ENCODE data around the gene ACOXL.

ACOXL gene

GRCh38 chr2:110843496-110843895 lies 111.1 kb downstream of the ACOXL start:
- Histone ChIP-seq H3K27ac (ENCODE audit: extremely low read depth, low read depth, low read length) (no peak overlapping the region), H3K4me1 (ENCODE audit: control insufficient read depth, insufficient read depth, low read length) (peaks cover 10% of the 10 kb centered on the region), H3K9me3 (ENCODE audit: control insufficient read depth, insufficient read depth, low read depth, low read length) (no peaks in the 10 kb centered on the region), H3K4me3 (ENCODE audit: low read depth, low read length) (no peak overlapping the region), H3K36me3 (ENCODE audit: control insufficient read depth in 2 of 2, insufficient read depth in 1 of 2, low read length in 2 of 2) (no peaks in the 10 kb centered on the region)
- ChIA-PET POLR2A (no interaction called here), CTCF (no interaction called here)
- peak; percentile 34; the same call in 1 of the 2 replicates for TF ChIP-seq ZIC2 (tag by site-specific recombination; IDR thresholded peaks at IDR 0.05)
- no peak for TF ChIP-seq ZNF76 (tag by site-specific recombination; IDR thresholded peaks at IDR 0.05; ENCODE audit: borderline replicate concordance, low read depth)
- TF ChIP-seq ZSCAN5A (tag by site-specific recombination; IDR thresholded peaks at IDR 0.05): no peak
- TF ChIP-seq GLIS1 (tag by site-specific recombination; IDR thresholded peaks at IDR 0.05): peak; percentile 23; the same call in 1 of the 2 replicates

GRCh38 chr2:110843959-110844510 lies 111.7 kb downstream of the ACOXL start:
- TF ChIP-seq ZNF600 (tag by site-specific recombination; IDR thresholded peaks at IDR 0.05) (no peak), ZNF48 (tag by site-specific recombination; IDR thresholded peaks at IDR 0.05) (no peak), ZNF16 (tag by site-specific recombination; IDR thresholded peaks at IDR 0.05; ENCODE audit: low read depth) (no peak), KLF1 (tag by site-specific recombination; IDR thresholded peaks at IDR 0.05) (no peak), IKZF3 (tag by site-specific recombination; IDR thresholded peaks at IDR 0.05) (no peak)
- H3K27ac ChIP-seq (ENCODE audit: extremely low read depth, low read depth, low read length): no peak overlapping the region
- H3K9me3 ChIP-seq (ENCODE audit: control insufficient read depth, insufficient read depth, low read depth, low read length): no peaks in the 10 kb centered on the region
- ChIA-PET CTCF (no interaction called here), POLR2A (no interaction called here)
- H3K4me3 ChIP-seq (ENCODE audit: low read depth, low read length): no peak overlapping the region
- H3K36me3 ChIP-seq (ENCODE audit: control insufficient read depth in 2 of 2, insufficient read depth in 1 of 2, low read length in 2 of 2): no peaks in the 10 kb centered on the region
- H3K4me1 ChIP-seq (ENCODE audit: control insufficient read depth, insufficient read depth, low read length): peaks cover 4% of the 10 kb centered on the region

- ChIA-PET CTCF (no interaction called here), POLR2A (no interaction called here)
- H3K4me3 ChIP-seq (ENCODE audit: low read depth, low read length): no peak overlapping the region
- no peak overlapping the region for H3K27ac ChIP-seq (ENCODE audit: extremely low read depth, low read depth, low read length)
- TF ChIP-seq SCRT2 (tag by site-specific recombination; IDR thresholded peaks at IDR 0.05) (no peak), REST (tag by site-specific recombination; IDR thresholded peaks at IDR 0.05) (no peak), ZNF366 (tag by site-specific recombination; conservative IDR thresholded peaks at IDR 0.05) (no peak), ZNF513 (tag by site-specific recombination; IDR thresholded peaks at IDR 0.05) (no peak), ZNF747 (tag by site-specific recombination; IDR thresholded peaks at IDR 0.05) (no peak), WT1 (tag by site-specific recombination; IDR thresholded peaks at IDR 0.05) (no peak), ZNF354C (tag by site-specific recombination; IDR thresholded peaks at IDR 0.05; ENCODE audit: borderline replicate concordance, low read depth) (no peak), ZNF704 (tag by site-specific recombination; IDR thresholded peaks at IDR 0.05) (no peak), ZNF560 (tag by site-specific recombination; IDR thresholded peaks at IDR 0.05; ENCODE audit: borderline replicate concordance) (no peak)
- no peaks in the 10 kb centered on the region for H3K4me1 ChIP-seq (ENCODE audit: control insufficient read depth, insufficient read depth, low read length)
- H3K36me3 ChIP-seq (ENCODE audit: control insufficient read depth in 2 of 2, insufficient read depth in 1 of 2, low read length in 2 of 2): no peaks in the 10 kb centered on the region
- no peaks in the 10 kb centered on the region for H3K9me3 ChIP-seq (ENCODE audit: control insufficient read depth, insufficient read depth, low read depth, low read length)
Measured at GRCh38 chr2:110847651-110848050, 115.3 kb downstream of the ACOXL start.

All from HEK293 (cell line).